HG03378 (cell line): ENCODE data around the gene GBE1.

ENCODE experiments used
- ATAC-seq: cut with Tn5 transposase; IDR thresholded peaks from one replicate; pipeline ENCODE4 v1.9.1; 2021; ENCODE audit warnings: mild to moderate bottlenecking, moderate library complexity; ENCODE audit not compliant: unreplicated experiment

The GBE1 gene

GRCh38 chr3:81477740-81478139, 283.7 kb downstream of the GBE1 start:
- ATAC-seq: no peak

GRCh38 chr3:81476692-81477091, 284.8 kb downstream of the GBE1 start:
- no peak for ATAC-seq

GRCh38 chr3:81472600-81473362, 288.7 kb downstream of the GBE1 start:
- no peak for ATAC-seq

GRCh38 chr3:81470524-81471278, 290.7 kb downstream of the GBE1 start:
- no peak for ATAC-seq

GRCh38 chr3:81468391-81468790, 293.1 kb downstream of the GBE1 start:
- no peak for ATAC-seq

- no peak for ATAC-seq
Measured at GRCh38 chr3:81466201-81466560, 295.3 kb downstream of the GBE1 start.

- no peak for ATAC-seq
Measured at GRCh38 chr3:81465510-81466200, 295.8 kb downstream of the GBE1 start.

- ATAC-seq: no peak
Measured at GRCh38 chr3:81463781-81464180, 297.7 kb downstream of the GBE1 start.

GRCh38 chr3:81462921-81463320, 298.5 kb downstream of the GBE1 start:
- ATAC-seq: no peak

GRCh38 chr3:81459733-81460132, 301.7 kb downstream of the GBE1 start:
- no peak for ATAC-seq

- no peak for ATAC-seq
Measured at GRCh38 chr3:81452418-81452817, 309.0 kb downstream of the GBE1 start.

- no peak for ATAC-seq
Measured at GRCh38 chr3:81451611-81452010, 309.8 kb downstream of the GBE1 start.

- no peak for ATAC-seq
Measured at GRCh38 chr3:81451140-81451539, 310.3 kb downstream of the GBE1 start.

- ATAC-seq: no peak
Measured at GRCh38 chr3:81446806-81447205, 314.6 kb downstream of the GBE1 start.

- ATAC-seq: no peak
Measured at GRCh38 chr3:81445712-81446111, 315.7 kb downstream of the GBE1 start.

GRCh38 chr3:81444817-81445460, 316.5 kb downstream of the GBE1 start:
- no peak for ATAC-seq

GRCh38 chr3:81443958-81444357, 317.5 kb downstream of the GBE1 start:
- ATAC-seq: no peak

- no peak for ATAC-seq
Measured at GRCh38 chr3:81443457-81443782, 318.0 kb downstream of the GBE1 start.

GRCh38 chr3:81442758-81443456, 318.5 kb downstream of the GBE1 start:
- no peak for ATAC-seq

- no peak for ATAC-seq
Measured at GRCh38 chr3:81440661-81441060, 320.8 kb downstream of the GBE1 start.
